Measurements from ENCODE around the gene RELL1.

The RELL1 gene

DNA sequence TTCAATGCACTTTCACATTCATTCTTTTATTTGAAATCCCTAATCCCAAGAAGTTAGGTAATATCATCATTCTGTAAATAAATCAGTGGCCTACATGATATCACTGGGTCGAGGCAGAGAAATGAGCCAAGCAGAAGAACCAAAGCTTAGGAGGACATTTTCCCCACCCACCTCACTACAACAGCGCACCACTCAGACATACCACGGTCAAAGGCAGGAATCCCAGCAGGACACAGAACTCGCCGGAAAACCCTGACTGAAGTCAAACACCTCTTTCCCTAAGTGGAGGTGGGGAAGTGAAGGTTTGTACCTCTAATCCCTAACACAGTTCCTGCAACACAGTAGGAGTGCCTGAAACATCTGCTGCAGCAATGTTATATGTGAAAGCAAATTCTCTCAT, 21.5 kb downstream of the RELL1 start:
- no peak for DNase-seq

DNA sequence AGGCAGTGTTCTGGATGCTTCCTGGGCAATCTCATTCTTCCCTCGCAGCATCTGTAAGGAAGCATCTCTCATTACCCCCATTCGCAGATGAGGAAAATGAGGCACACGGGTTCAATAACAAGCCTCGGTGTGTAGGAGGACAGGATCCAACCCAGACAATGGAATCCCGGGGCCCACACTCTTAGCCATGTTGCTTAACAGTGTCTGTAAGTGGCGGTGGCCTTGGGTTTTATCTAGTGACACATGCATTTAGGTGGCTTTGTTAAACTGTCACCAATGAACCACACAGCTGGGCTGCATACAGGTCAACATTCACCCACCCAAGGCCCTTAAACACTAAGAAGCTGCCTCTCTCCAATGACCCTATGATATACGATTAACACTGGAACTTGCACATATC, 22.6 kb downstream of the RELL1 start:
- no peak for DNase-seq

DNA sequence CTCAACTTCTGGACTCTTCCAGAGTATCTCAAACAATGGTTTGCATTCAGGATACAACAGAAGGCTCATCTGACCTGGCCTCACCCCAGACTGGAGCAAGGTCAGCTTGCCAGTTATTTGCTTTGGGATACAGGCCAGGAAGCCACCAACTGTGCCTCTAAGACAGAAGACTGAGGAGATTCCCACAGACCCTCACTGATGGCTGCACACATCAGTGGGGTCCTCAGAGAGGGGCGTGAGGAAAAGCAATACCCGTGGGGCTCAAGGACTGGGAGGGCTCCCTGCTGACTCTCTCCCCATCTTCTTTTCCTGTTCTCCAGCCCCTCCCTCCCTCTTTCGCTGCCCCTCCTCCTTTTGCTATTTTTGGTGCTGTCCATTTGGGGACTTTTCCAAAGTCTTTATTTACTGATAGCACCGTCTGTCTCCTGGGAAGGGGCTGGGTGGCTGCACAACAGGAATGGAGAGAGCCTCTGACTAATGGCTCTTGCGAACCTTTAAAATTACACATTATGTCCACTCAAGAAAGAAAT, 23.2 kb downstream of the RELL1 start:
- no peak for DNase-seq

DNA sequence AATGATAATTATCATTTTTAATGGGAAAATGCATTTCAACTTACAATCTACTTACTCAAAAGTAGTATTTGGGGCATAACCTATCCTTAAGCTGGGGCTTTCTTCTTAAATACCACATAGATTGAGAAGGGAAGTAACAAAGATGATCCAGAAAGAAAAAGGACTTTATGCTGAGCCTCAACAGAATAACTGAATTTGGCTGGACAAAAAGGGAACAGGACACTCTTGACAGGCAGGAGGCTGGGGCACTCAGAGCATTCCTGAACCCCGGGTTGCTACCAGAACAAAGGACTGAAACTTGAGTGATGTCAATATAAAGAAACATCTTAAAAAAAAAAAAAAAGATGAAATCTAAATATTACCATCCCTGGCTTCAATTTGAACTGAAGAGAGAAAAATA, 23.9 kb downstream of the RELL1 start:
- DNase-seq: no peak

DNA sequence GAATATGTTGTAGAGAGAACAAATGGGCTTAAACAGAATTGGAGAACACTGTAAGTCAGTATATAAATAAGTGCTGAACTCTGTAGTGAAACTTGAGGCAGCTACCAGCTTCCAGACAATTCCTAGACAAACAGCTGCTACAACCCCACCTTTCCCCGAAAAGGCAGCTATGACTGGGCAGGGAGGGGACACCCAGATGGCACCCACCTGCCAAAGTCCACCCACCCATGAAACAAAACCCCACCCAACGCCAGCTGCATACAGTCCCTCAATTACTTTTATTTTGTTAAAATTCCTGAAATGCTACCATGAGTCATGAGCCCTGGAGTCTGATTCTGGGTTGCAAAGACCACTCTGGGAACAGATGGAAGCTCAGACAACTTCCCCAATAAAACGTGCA, 24.4 kb downstream of the RELL1 start:
- DNase-seq: no peak

DNA sequence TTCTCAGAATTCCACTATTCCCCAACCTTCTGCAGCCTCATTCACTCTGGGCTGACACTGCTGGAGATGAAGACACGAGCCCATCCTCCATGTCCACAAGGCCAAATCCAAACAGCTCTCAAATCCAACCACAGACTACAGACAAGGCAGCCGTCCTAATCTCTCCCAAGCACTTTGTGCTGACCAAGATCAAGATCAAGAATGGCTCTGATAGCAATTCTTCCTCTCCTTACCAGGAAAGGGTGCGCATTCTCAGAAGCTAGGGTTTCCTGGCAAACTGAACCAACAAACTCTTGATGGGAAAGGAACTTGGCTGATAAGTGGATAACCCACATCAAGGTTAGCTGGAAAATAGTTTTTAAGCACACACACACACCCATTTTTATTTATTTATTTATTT, 26.5 kb downstream of the RELL1 start:
- no peak for DNase-seq

DNA sequence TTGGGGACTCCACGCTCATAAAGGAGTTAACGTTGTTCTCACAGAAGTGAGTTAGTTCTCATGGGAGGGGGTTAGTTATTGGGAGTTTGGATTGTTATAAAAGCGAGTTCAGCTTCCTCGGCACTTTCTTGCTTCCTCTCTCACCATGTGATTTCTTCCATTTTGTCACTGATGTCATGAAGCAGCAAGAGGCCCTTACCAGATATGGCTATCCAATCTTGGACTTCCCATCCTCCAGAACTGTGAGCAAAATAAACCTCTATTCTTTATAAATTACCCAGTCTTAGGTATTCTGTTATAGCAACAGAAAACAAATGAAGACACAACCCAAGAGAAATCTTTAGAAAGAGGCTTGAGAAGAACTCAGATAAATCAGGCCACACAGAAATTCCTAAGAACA, 29.5 kb downstream of the RELL1 start:
- no peak for DNase-seq

DNA sequence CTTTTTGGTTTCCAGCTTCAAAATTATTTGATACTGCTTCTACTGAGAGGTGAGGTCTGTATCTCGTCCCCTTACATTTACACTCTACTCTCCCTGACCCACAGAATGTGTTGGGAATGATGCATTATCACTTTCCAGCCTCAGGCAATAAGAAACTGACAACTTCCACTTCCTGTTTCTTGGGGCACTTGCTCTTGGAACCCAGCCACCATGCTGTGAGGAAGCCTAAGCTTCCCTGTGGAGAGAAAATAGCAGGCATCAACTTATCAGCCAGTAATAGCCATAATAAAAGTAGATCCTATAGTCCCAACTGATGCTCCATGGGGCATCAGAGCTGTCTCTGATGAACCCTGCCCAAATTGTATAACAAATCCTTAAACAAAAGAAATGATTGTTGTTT, 32.6 kb downstream of the RELL1 start:
- DNase-seq: no peak

DNA sequence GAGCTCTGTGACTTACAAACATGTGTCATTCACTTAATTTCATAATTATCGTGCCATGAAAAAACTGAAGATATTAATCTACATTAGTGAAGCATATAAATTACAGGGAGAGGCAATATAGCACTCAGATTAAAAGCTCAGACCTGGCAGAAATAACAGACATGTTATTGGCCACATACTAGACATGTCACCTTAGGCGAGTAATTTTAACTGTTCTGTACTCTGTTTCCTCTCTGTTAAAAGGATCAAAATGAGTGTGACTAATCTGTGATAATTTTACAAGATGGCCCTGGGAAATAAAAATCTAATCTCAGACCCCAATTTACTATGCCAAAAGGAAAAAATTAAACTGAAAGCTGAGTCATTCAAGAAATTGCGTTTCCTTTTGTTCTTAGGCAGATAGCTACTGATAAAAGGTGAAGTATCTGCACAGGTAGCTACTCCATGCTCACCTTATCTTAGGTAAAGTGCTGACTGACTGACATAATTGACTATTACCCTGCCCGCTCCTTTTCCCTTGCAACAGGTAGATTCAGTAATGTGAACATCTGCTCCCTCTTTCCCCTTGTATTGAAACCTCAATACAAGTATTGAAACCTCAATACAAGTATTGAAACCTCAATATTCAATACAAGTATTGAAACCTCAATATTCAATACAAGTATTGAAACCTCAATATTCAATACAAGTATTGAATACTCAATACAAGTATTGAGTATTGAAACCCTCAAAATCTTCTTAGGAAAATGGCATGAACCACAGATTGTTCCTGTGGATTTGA, 33.2 kb downstream of the RELL1 start:
- no peak for DNase-seq

DNA sequence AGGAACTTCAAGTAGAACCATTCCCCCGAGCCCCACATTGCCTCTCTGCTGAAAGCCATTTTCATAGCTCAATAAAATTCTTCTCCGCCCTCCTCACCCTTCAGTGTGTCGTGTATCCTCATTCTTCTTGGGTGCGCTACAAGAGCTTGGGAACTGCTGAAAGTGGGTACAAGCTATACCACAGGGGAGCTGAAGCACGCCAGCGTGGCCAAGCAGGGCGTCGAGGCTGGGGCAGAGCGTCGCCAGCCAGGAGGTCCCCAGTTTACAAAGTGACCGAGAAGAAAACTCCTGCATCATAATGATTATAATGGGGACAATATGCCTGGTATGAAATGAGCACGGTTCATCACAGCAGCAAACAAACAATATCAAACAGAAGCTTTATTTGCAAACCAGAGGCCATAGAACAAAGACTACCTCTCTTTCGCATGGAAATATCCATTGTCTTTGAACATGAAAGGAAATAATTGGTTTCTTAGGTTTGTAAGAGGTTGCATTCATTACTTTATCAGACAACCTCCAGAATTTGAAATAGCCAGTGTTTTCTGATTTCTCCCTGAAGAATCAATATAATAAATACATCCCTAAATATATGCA, 34.3 kb downstream of the RELL1 start:
- no peak for DNase-seq

DNA sequence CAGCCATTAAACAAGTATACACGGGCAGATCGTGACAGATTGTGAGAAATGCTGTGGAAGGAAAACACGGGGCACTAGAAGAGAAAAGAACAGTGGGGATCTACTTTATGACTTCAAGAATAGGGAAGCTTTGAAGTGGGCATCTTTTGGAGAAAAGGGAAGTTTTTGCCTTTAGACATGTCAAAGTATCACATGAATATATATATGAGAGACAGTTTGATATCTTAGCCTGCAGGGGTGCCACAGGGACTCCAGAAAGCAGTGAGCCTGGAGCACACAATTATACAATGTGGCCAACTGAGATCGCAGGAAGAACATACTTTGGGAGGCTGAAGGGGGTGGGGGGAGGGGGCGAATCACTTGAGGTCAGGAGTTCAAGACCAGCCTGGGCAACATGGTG, 35.7 kb downstream of the RELL1 start:
- no peak for DNase-seq

DNA sequence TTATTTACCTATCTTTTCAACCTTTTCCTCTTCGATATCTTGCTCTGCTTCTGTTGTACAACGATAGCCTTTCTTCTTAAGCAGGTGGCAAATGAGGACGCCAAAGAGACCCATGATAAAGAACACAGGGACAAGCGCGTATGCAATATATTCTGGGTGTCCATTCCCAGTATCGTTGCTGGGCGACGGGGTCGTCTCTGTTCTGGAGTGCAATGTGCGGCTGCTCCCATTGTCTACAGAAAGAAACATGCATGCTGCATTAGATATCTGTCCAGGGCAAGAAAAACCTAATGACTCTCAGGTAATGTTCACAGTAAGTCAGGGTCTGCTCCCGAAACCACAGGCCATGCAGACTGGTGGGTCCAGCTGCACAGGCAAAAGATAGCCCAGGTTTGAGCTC, 36.9 kb downstream of the RELL1 start:
- no peak for DNase-seq

DNA sequence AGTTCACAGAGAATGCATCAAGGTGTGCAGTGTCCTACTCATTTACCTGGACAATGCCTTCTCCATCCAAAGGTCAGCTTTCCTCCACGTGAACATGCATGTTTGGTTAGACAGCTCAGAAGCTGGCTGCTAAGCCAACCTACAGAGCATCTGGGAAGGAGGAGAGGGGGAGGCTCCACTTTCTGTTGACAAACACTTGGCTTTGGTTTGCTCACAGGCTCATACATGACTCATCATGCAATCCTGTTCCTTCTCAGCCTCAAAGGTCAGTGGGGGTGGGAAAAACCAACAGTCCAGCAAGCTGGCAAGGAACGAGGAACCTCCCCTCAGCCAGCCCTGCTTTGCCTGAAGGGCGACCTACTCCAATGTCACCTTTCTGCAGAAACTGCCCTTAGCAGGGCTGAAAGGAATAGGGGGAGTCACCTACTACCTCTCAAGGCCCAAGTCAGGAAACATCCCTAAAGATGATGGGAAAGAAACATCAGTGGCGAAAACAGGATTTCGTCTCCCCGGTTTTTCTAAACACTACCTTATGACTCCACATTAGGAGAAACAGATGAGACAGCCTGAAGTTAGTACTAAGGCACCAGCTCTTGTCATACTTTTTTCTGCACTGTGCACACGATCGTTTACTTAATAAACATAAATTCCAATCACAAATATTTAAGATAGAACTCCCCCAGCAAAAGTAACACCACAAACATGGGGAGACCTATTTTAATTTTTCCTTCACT, 37.9 kb downstream of the RELL1 start:
- DNase-seq: no peak

DNA sequence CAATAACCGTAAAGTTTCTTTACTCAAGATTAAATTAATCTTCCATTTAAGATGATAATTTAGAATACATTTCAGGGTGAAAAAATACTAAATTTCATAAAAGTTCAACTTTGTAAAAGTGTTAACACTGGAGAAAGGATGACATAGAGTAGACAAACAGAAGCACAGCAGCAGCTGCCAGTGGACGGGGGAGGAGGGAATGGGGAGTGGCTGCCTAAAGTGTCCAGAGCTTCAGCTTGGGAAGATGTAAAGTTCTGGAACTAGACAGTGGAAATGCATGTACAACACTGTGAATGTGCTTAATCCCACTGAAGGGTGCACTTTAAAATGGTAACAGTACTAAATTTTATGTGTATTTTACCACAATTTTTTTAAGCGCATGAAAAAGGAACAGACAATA, 39.9 kb downstream of the RELL1 start:
- no peak for DNase-seq

DNA sequence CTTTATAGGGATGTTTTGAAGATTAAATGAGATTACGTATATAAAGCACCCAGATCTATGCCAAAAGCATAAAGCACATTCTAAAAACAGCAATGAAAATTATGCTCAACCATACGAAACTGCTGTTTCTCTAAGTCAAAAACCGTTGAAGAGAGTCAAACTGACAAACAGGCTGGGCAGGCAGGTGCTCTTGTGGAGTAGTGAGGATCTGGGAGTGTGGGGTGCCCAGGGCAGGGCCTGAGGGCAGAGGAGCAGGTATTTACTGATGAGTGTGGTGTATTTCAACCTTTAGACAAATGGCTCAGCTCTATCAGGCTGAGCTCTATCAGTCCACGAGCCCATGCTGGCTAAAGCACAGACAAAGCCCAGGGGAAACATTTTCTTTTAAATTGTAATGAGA, 40.4 kb downstream of the RELL1 start:
- no peak for DNase-seq

DNA sequence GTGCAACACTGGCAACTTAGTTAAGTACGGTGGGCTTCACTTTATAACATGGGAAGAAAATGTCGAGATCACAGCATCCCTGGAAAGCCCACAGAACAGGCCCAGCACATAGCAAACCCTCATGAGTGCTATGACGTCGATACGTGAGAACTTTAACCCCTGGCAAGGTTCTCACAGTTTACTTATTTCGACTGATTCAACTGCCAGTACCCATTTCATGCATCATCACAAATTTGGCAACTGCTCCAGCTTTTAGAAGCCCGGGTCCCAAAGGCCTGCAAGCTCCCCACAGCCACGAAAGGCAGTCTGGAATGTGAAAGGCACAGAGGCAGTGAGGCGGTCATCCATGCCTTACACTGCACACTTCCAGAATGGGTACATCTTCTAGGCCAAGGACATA, 41.2 kb downstream of the RELL1 start:
- no peak for DNase-seq

DNA sequence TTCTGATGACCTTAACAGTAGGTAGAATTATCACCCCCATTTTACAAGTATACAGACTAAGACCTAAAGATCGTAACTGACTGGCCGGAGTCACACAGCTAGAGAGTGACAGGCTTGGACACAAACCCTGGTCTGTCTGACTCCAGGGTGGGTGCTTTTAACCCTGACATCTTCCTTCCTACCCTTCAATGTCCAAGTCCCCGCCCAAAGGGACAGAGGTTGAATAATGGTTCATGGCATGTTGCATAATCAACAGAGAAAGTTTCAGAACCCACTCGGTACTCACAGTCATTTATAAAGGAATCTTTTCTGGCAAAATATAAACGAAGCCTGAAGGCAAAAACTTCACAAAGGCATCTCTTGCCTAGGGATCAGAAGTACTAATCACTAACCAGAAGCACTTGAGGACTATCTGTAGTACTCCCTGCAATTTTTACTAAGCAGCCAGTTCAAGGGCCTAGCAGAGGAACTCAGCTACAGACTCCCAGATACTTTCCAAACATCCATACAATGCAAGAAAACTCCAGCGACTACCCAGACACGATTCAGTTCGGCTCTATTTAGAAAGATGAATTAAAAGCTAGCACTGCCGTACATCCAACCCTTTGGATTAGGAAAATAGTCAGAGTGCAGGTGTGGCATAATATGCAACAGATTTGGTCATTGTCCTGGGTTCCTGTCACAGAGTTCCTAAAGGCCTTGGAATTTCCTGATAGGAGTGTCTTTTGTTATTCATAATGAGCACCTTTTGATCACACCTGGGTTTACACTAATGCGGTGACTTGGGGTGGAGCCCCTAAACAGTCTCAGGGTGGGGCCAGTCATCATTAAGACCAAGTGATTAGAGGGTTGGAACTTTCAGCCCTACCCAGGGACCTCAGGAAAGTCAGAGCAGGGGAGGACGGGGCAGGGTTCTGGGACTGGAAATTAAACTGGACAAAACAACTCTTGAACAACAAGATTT, 44.0 kb downstream of the RELL1 start:
- DNase-seq: no peak

DNA sequence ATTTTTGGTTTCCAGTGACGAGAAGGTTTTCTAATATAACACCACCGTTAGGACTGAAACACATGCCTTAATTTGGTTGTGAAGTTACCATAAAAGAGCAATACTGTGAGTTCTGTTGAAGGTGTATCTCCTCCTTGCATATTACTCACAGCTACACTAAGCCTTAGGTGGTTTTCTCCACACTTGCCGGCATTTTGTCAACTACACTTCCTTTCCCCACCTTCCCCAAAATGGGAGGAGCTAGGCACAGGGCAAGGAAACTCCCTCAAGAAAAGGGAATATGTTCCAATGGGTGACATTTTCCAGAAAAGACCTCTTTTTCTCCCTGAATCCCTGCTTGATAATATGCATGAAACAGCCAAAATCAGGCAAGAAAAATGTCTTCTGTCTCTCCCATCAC, 44.8 kb downstream of the RELL1 start:
- no peak for DNase-seq

DNA sequence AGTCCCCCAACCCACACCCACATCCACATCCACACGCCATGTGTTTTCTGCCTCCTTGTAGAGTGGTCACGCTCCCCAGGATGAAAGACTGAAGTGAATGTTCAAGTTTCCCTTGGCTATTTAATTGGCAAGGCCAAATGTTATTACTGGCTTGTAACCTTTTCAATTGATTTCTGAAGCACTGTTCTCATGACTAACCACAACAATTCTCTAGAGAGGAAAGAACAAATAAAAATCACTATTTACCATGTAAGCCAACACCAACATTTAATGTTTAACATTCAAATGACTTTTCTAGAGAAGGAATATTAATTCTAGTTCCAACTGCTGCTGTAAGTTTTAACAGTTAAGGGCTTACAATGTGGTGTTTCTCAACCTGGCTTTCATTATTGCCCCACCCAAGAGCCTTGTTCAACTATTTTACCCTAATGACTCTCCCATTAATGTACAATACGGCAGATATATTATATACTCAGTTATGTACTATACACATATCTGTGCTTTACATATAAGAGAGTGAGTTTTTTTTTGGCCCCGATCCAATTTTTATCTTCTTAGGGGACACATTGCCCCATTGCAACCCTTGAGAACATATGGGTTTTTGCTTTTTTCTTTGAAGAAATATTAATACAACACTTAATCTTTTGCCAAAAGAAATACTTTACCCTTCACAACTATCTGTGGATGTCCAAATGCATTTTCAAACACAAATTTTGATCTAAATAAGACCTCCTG, 46.5 kb downstream of the RELL1 start:
- peak; percentile 37 for DNase-seq

DNA sequence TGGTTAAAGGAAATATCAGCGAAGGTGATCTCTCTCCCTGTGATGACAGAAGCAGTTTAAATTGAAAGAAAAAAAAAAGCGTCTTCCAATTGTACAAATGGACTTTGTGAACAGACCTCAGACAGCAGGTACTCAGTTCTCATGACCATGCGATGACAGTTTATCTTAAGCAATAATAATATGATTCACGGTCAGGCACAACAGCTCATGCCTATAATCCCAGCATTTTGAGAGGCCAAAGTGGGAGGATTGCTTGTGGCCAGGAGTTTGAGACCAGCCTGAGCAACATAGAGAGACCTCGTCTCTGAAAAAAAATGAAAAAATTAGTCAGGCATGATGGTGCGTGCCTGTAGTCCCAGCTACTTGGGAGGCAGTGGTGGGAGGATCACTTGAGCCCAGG, 51.0 kb downstream of the RELL1 start:
- DNase-seq: no peak

DNA sequence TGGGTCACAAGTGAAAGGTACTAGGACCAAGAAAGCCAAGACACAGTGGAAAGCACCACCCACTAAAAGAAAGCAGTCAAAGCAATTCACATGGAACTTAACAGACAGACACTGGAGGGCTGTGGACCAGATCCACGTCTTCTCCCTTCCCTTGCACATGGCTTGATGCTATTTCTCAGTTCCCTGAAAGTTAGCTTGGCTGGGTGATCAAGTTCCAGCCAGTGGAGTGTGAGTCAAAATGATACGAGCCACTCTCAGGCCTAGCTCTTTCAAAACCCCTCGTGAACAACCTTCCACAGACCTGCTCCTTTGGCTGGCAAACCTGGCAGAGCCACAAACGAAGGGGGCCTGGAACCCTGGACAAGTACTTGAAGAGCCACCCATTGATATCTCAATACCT, 52.0 kb downstream of the RELL1 start:
- no peak for DNase-seq

DNA sequence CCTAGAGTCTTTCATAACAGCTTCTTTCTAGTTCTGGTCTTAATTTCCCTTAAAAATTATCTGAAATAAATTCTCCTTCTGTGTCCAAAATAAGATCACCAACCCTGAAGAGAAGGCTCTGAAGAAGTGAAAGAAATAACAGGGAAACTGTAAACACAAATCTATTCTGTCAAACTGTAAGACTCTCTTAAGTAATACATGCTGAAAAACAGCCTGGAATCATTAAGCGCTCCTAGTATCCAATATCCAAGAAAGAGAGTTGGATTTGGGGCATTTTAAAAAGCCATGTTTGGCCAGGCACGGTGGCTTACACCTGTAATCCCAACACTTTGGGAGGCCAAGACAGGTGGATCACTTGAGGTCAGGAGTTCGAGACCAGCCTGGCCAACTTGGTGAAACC, 53.3 kb downstream of the RELL1 start:
- DNase-seq: no peak

Measured in NCI-H345 (cell line).